ENCODE data around the gene DENND1B. TPM values are rescaled to one million over a fixed set of nuclear protein-coding genes. Genes with fewer than 3 reads are reported as not detected.

Gene DENND1B
- total RNA-seq, 1 experiment from 2014 or later = 28.2 TPM

DNA sequence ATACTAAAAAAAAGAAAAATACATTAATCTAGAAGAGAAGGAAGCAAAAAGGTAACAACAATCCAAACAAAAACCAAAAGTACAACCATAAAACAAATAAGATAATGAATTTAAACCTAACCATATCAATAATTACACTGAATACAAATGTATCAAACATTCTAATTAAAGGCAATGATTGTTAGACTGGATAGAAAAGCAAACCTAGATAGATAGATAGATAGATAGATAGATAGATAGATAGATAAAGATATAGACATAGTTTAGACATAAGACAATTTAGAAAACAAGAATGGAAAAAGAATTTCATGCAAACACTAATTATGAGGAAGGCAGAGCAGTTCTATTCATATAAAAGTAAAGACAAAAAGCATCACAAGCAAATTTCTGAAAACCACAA, 24.9 kb downstream of the DENND1B start:
- Mint-ChIP-seq H3K27me3 (ENCODE audit: unreplicated experiment) (no peaks in the 10 kb centered on the region), H3K9me3 (ENCODE audit: low read depth, unreplicated experiment) (no peaks in the 10 kb centered on the region), H3K4me3 (ENCODE audit: low read depth, unreplicated experiment) (no peak overlapping the region), H3K36me3 (ENCODE audit: insufficient read depth, unreplicated experiment) (no peaks in the 10 kb centered on the region), H3K27ac (ENCODE audit: unreplicated experiment) (no peak overlapping the region), H3K4me1 (ENCODE audit: low read depth, unreplicated experiment) (no peaks in the 10 kb centered on the region)
- TF ChIP-seq, protein P1, sequence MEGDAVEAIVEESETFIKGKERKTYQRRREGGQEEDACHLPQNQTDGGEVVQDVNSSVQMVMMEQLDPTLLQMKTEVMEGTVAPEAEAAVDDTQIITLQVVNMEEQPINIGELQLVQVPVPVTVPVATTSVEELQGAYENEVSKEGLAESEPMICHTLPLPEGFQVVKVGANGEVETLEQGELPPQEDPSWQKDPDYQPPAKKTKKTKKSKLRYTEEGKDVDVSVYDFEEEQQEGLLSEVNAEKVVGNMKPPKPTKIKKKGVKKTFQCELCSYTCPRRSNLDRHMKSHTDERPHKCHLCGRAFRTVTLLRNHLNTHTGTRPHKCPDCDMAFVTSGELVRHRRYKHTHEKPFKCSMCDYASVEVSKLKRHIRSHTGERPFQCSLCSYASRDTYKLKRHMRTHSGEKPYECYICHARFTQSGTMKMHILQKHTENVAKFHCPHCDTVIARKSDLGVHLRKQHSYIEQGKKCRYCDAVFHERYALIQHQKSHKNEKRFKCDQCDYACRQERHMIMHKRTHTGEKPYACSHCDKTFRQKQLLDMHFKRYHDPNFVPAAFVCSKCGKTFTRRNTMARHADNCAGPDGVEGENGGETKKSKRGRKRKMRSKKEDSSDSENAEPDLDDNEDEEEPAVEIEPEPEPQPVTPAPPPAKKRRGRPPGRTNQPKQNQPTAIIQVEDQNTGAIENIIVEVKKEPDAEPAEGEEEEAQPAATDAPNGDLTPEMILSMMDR (IDR thresholded peaks at IDR 0.05; ENCODE audit: unreplicated experiment) = no peak
- CTCF ChIA-PET = no interaction called here
- intact Hi-C loops (cut with micrococcal nuclease; ENCODE audit: unreplicated experiment) = no loop called here
- no peak for DNase-seq
- BruUV-seq (replicated peaks) = no TSS peak

DNA sequence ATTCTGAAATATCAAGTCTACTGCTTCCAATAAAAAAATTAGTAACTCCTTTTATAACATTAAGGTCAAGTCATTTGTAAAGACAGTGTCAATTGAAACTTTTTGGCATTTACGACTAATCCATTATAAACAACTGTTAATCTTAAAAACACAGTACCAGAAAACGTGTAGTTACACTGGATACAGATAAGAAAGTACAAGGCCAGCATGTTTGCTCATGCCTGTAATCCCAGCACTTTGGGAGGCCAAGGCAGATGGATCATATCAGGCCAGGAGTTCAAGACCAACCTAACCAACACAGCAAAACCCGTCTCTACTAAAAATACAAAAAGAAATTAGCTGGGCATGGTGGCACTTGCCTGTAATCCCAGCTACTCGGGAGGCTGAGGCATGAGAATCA, 29.4 kb downstream of the DENND1B start:
- no peak overlapping the region for H3K4me3 Mint-ChIP-seq (ENCODE audit: low read depth, unreplicated experiment)
- CTCF ChIA-PET = no interaction called here
- no peaks in the 10 kb centered on the region for H3K27me3 Mint-ChIP-seq (ENCODE audit: unreplicated experiment)
- H3K27ac Mint-ChIP-seq (ENCODE audit: unreplicated experiment) = no peak overlapping the region
- H3K9me3 Mint-ChIP-seq (ENCODE audit: low read depth, unreplicated experiment) = no peaks in the 10 kb centered on the region
- TF ChIP-seq, protein P1 (IDR thresholded peaks at IDR 0.05; ENCODE audit: unreplicated experiment) = no peak
- intact Hi-C loops (cut with micrococcal nuclease; ENCODE audit: unreplicated experiment) = no loop called here
- no peaks in the 10 kb centered on the region for H3K36me3 Mint-ChIP-seq (ENCODE audit: insufficient read depth, unreplicated experiment)
- peaks cover 12% of the 10 kb centered on the region for H3K4me1 Mint-ChIP-seq (ENCODE audit: low read depth, unreplicated experiment)
- no peak for DNase-seq
- BruUV-seq (replicated peaks) = no TSS peak

DNA sequence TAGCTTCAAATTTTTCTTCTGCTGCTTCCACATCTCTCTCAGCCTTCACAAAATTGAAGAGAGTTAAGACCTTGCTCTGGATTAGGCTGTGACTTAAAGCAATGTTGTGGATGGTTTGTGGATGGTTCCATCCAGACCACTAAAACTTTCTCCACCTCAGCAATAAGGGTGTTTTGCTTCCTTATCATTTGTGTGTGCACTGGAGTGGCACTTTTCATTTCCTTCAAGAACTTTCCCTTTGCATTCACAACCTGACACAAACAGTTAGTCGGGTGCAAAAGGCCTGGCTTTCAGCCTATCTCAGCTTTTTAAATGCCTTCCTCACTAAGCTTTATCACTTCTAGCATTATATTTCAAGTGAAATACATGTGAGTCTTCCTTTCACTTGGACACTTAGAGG, 30.3 kb downstream of the DENND1B start:
- Mint-ChIP-seq H3K4me3 (ENCODE audit: low read depth, unreplicated experiment) (no peak overlapping the region), H3K9me3 (ENCODE audit: low read depth, unreplicated experiment) (no peaks in the 10 kb centered on the region), H3K27me3 (ENCODE audit: unreplicated experiment) (no peaks in the 10 kb centered on the region), H3K36me3 (ENCODE audit: insufficient read depth, unreplicated experiment) (no peaks in the 10 kb centered on the region), H3K27ac (ENCODE audit: unreplicated experiment) (no peak overlapping the region), H3K4me1 (ENCODE audit: low read depth, unreplicated experiment) (peaks cover 17% of the 10 kb centered on the region)
- BruUV-seq (replicated peaks) = no TSS peak
- CTCF ChIA-PET = no interaction called here
- TF ChIP-seq, protein P1 (IDR thresholded peaks at IDR 0.05; ENCODE audit: unreplicated experiment) = no peak
- intact Hi-C loops (cut with micrococcal nuclease; ENCODE audit: unreplicated experiment) = no loop called here
- DNase-seq = no peak

DNA sequence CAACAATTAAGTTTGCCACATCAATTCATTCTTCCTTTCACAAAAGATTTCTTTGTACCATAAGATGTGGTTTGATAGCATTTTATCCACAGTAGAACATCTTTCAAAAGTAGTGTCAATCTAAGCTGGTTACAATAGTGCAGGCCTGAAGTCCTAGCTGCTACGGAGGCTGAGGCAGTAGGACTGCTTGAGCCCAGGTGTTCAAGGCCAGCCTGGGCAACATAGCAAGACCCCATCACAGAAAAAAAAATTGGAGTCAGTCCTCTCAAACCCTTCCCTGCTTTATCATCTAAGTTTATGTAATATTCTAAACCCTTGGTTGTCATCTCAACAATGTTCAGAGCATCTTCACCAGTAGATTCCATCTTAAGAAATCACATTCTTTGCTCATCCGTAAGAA, 31.7 kb downstream of the DENND1B start:
- H3K27ac Mint-ChIP-seq (ENCODE audit: unreplicated experiment) = no peak overlapping the region
- intact Hi-C loops (cut with micrococcal nuclease; ENCODE audit: unreplicated experiment) = no loop called here
- CTCF ChIA-PET = no interaction called here
- peaks cover 21% of the 10 kb centered on the region for H3K4me1 Mint-ChIP-seq (ENCODE audit: low read depth, unreplicated experiment)
- H3K4me3 Mint-ChIP-seq (ENCODE audit: low read depth, unreplicated experiment) = no peak overlapping the region
- no TSS peak for BruUV-seq (replicated peaks)
- H3K36me3 Mint-ChIP-seq (ENCODE audit: insufficient read depth, unreplicated experiment) = no peaks in the 10 kb centered on the region
- H3K9me3 Mint-ChIP-seq (ENCODE audit: low read depth, unreplicated experiment) = no peaks in the 10 kb centered on the region
- TF ChIP-seq, protein P1 (IDR thresholded peaks at IDR 0.05; ENCODE audit: unreplicated experiment) = no peak
- H3K27me3 Mint-ChIP-seq (ENCODE audit: unreplicated experiment) = no peaks in the 10 kb centered on the region
- DNase-seq = no peak

DNA sequence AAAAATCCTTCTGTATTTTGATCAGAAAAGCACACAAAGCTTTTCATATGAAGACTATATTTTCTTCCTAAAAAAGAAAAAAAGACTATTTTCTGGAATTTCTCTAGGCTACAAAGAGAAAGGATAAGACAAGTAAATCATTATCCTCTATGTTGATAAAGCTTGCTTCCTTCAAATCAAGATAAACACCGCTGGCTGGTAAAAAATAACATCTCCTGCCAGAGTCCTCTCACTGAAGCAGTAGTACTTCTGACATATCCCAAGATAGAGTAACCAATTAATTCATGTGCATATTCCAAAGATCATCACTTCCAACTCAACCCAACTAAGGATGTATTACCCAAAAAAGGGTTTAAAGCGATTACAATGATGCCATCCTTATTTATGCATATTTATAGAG, 34.3 kb downstream of the DENND1B start:
- no peak for DNase-seq
- Mint-ChIP-seq H3K36me3 (ENCODE audit: insufficient read depth, unreplicated experiment) (no peaks in the 10 kb centered on the region), H3K4me3 (ENCODE audit: low read depth, unreplicated experiment) (no peak overlapping the region), H3K9me3 (ENCODE audit: low read depth, unreplicated experiment) (no peaks in the 10 kb centered on the region), H3K27me3 (ENCODE audit: unreplicated experiment) (no peaks in the 10 kb centered on the region), H3K27ac (ENCODE audit: unreplicated experiment) (no peak overlapping the region), H3K4me1 (ENCODE audit: low read depth, unreplicated experiment) (peaks cover 29% of the 10 kb centered on the region)
- intact Hi-C loops (cut with micrococcal nuclease; ENCODE audit: unreplicated experiment) = no loop called here
- CTCF ChIA-PET = no interaction called here
- TF ChIP-seq, protein P1 (IDR thresholded peaks at IDR 0.05; ENCODE audit: unreplicated experiment) = no peak
- no TSS peak for BruUV-seq (replicated peaks)

Measured in Calu3 (cell line).